HEK293T (cell line): ENCODE measurements around the gene ADAMTSL4.
A peak's percentile ranks its signal among the peaks of the same experiment; 100 is the strongest.

ENCODE experiments used
- CTCF ChIA-PET: fragments of 350-600 bp; formaldehyde crosslinking; extraction: SDS; loops from one replicate; lab custom pipeline; 2021; ENCODE audit warnings: antibody characterized with exemption, inconsistent platforms; lab: Yijun Ruan, JAX
- POLR2A ChIA-PET: fragments of 350-600 bp; formaldehyde crosslinking; extraction: SDS; loops from one replicate; lab custom pipeline; 2020; ENCODE audit warnings: antibody characterized with exemption, inconsistent platforms; lab: Yijun Ruan, JAX
- DNase-seq: peaks from one replicate; pipeline ENCODE4 v3.0.0; 2012; ENCODE audit warnings: mixed read lengths; ENCODE audit errors: extremely low spot score
- ARNT ChIP-seq: fragments of 450-650 bp; IDR thresholded peaks from 2 replicates; pipeline ENCODE4 v1.6.1; 2017; ENCODE audit warnings: mild to moderate bottlenecking
- BHLHE40 ChIP-seq: fragments of 450-650 bp; IDR thresholded peaks from 2 replicates; pipeline ENCODE4 v1.6.1; 2016; ENCODE audit warnings: mild to moderate bottlenecking, moderate library complexity, borderline replicate concordance
- CTBP1 ChIP-seq: fragments of 450-650 bp; IDR thresholded peaks from 2 replicates; pipeline ENCODE4 v1.6.1; 2016; ENCODE audit warnings: borderline replicate concordance
- ELF4 ChIP-seq: fragments of 450-650 bp; IDR thresholded peaks from 2 replicates; pipeline ENCODE4 v1.6.1; 2017; ENCODE audit warnings: antibody characterized with exemption
- FOXA1 ChIP-seq: fragments of 450-650 bp; IDR thresholded peaks from 2 replicates; pipeline ENCODE4 v1.6.1; 2016; ENCODE audit warnings: mild to moderate bottlenecking
- FOXK2 ChIP-seq: fragments of 450-650 bp; IDR thresholded peaks from 2 replicates; pipeline ENCODE4 v1.6.1; 2016; ENCODE audit warnings: mild to moderate bottlenecking
- FOXM1 ChIP-seq: fragments of 450-650 bp; IDR thresholded peaks from 2 replicates; pipeline ENCODE4 v1.6.1; 2017; ENCODE audit warnings: mild to moderate bottlenecking, borderline replicate concordance
- HDGF ChIP-seq: fragments of 450-650 bp; IDR thresholded peaks from 2 replicates; pipeline ENCODE4 v1.6.1; 2017; ENCODE audit warnings: antibody characterized with exemption, borderline replicate concordance
- L3MBTL2 ChIP-seq: fragments of 450-650 bp; conservative IDR thresholded peaks from 2 replicates; pipeline ENCODE4 v1.6.1; 2016; ENCODE audit warnings: mild to moderate bottlenecking
- LEF1 ChIP-seq: fragments of 450-650 bp; IDR thresholded peaks from 2 replicates; pipeline ENCODE4 v1.6.1; 2017; ENCODE audit warnings: mild to moderate bottlenecking, borderline replicate concordance
- NFRKB ChIP-seq: fragments of 450-650 bp; IDR thresholded peaks from 2 replicates; pipeline ENCODE4 v1.6.1; 2016; ENCODE audit warnings: mild to moderate bottlenecking, moderate library complexity
- PKNOX1 ChIP-seq: fragments of 450-650 bp; IDR thresholded peaks from 2 replicates; pipeline ENCODE4 v1.6.1; 2016
- SP1 ChIP-seq: fragments of 450-650 bp; IDR thresholded peaks from 2 replicates; pipeline ENCODE4 v1.6.1; 2017
- SUZ12 ChIP-seq: fragments of 450-650 bp; IDR thresholded peaks from 2 replicates; pipeline ENCODE4 v1.6.1; 2016; ENCODE audit warnings: mild to moderate bottlenecking
- TARDBP ChIP-seq: fragments of 450-650 bp; IDR thresholded peaks from 2 replicates; pipeline ENCODE4 v1.6.1; 2016
- ZNF384 ChIP-seq: fragments of 450-650 bp; IDR thresholded peaks from 2 replicates; pipeline ENCODE4 v1.6.1; 2016

The ADAMTSL4 gene

GRCh38 chr1:150566589-150567340, 17.6 kb downstream of the ADAMTSL4 start:
- TF ChIP-seq PKNOX1 (no peak), FOXM1 (no peak), TARDBP (no peak), NFRKB (no peak), BHLHE40 (no peak), L3MBTL2 (no peak), CTBP1 (no peak), LEF1 (no peak), SUZ12 (no peak), FOXA1 (no peak), ARNT (no peak), ZNF384 (no peak), ELF4 (no peak), HDGF (no peak), FOXK2 (no peak), SP1 (no peak)
- DNase-seq: no peak
- CTCF ChIA-PET: no interaction called here
- POLR2A ChIA-PET: interaction anchor here (0.8 to 11.7 kb wide), 3 partner anchors 11 to 64 kb away, joined by 3 to 260 read pairs (median 10); partner anchors contain the start of genes ENSA and MCL1

- POLR2A ChIA-PET: interaction anchor here (0.8 to 11.7 kb wide), 3 partner anchors 10 to 63 kb away, joined by 3 to 260 read pairs (median 8); partner anchors contain the start of genes ENSA and MCL1
- no peak for DNase-seq
- TF ChIP-seq ARNT (no peak), ZNF384 (no peak), BHLHE40 (no peak), FOXM1 (no peak), PKNOX1 (no peak), FOXK2 (no peak)
- CTCF ChIA-PET: interaction anchor here (0.8 to 1.5 kb wide), 2 partner anchors 8 to 9 kb away, joined by 3 to 5 read pairs; no protein-coding TSS in a partner anchor
Measured at GRCh38 chr1:150567341-150567716, 18.1 kb downstream of the ADAMTSL4 start.

- TF ChIP-seq SP1 (no peak), CTBP1 (no peak), FOXK2 (no peak), PKNOX1 (no peak), L3MBTL2 (peak; percentile 46), SUZ12 (no peak), ELF4 (no peak), LEF1 (no peak)
- DNase-seq: peak; percentile 37
- POLR2A ChIA-PET: interaction anchor here (0.8 to 11.7 kb wide), 3 partner anchors 10 to 62 kb away, joined by 3 to 260 read pairs (median 8); partner anchors contain the start of genes ENSA and MCL1
- CTCF ChIA-PET: interaction anchor here (0.8 to 1.5 kb wide), 3 partner anchors 9 to 51 kb away, joined by 3 to 5 read pairs (median 4); no protein-coding TSS in a partner anchor
Measured at GRCh38 chr1:150567717-150568593, 18.7 kb downstream of the ADAMTSL4 start.

- peak; percentile 6 for DNase-seq
Measured at GRCh38 chr1:150568594-150568966, 19.4 kb downstream of the ADAMTSL4 start.

GRCh38 chr1:150572918-150573647, 23.9 kb downstream of the ADAMTSL4 start:
- ChIA-PET POLR2A (interaction anchor here (0.6 to 1.1 kb wide), 2 partner anchors 10 to 41 kb away, joined by 3 to 5 read pairs; no protein-coding TSS in a partner anchor), CTCF (no interaction called here)
- DNase-seq: no peak
- TF ChIP-seq ZNF384 (no peak), ELF4 (no peak), BHLHE40 (no peak), PKNOX1 (no peak)

More at GRCh38 chr1:150568594-150568966, 19.4 kb downstream of the ADAMTSL4 start:
- TF ChIP-seq FOXK2 (no peak), FOXA1 (no peak)
- CTCF ChIA-PET: interaction anchor here (1.1 to 1.5 kb wide), 2 partner anchors 9 to 50 kb away, joined by 4 to 5 read pairs; no protein-coding TSS in a partner anchor
- POLR2A ChIA-PET: interaction anchor here (1.3 to 11.7 kb wide), 2 partner anchors 9 to 61 kb away, joined by 8 to 260 read pairs; partner anchors contain the start of genes ENSA and MCL1
